HG03060 (cell line): Measurements from ENCODE around the gene SAC3D1.

Experiments
- ATAC-seq: cut with Tn5 transposase; IDR thresholded peaks from one replicate; pipeline ENCODE4 v1.9.1; 2021; ENCODE audit warnings: low read depth, moderate number of reproducible peaks; ENCODE audit not compliant: unreplicated experiment

Gene SAC3D1

DNA sequence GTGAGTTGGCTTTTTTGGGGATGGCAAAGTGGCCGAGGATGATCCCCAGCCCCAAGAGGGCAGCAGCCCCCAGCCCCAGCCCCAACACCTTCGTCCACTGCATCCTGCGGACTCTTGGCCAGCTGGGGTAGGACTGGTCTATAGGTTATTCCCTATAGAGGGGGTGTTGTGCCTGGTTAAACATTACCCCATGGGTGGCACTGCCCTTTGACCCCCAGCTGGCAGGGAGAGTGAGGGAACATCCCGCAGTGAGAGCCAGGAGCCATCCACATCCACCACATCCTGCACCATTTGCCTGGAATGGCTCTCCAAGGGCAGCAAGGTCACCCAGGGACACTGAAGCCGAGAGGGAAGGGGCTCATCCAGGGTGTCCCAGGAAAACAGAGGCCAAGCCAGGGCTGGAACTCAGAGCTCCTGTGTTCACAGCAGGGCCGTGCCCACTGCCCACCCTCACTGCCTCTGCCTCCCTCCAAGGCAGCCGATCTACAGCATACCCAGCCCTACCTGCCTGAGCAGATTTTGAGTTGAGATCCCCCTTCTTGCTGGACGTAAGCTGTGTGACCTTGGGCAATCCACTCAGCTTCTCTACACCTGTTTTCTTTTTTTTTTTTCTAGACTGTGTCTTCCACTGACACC is 17.5 kb downstream of the SAC3D1 start, which contains the start of gene NAALADL1:
Gene NAALADL1 (minus strand): TSS at position 135 of the 636 bp plus-strand sequence. CDS start 32 bp downstream, at position 103.
- no peak for ATAC-seq

- ATAC-seq = no peak
Observed at GRCh38 chr11:65059523-65059922, 18.5 kb downstream of the SAC3D1 start.

DNA sequence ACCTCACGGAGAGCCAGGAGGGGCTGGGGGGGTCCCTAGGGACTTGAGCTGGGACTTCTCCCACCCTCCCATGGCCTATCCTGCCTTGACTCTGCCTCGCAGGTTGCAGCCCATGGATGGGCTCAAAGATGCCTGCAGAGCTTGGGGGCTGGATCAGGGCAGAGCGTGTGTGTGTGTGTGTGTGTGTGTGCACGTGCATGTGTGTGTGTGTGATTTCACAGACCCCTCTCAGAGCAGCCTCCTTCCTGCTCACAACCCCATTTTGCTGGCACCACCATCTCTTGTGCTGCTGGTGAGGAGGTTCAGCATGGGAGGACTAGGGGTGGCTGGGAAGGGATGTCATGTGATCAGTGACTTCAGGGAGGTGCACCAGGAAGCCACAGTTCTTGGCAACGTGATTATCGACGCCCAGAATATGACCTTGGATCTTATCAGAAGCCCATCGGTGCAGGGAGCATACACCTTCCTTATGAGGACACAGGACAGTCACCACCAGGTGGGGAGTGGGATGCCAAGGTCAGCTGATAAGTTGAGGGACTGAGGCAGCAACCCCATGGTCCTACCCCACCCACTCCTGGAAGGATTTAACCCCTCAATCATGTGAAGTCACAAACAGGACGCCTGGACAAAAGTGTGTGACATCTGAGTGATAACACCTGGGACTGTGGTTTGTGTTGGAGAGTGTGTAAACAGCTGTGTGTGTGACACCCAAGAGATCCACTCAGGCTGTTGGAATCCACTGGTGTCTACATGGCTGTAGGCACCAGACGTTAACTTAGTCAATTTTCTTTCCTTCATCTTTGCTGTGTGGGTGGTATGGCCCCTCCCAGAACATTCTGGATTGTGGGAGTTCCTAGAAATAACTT is 19.2 kb downstream of the SAC3D1 start:
- ATAC-seq = no peak

GRCh38 chr11:65060913-65061408 is 20.0 kb downstream of the SAC3D1 start:
- ATAC-seq = no peak

- no peak for ATAC-seq
Observed at GRCh38 chr11:65063532-65063931, 22.5 kb downstream of the SAC3D1 start.

DNA sequence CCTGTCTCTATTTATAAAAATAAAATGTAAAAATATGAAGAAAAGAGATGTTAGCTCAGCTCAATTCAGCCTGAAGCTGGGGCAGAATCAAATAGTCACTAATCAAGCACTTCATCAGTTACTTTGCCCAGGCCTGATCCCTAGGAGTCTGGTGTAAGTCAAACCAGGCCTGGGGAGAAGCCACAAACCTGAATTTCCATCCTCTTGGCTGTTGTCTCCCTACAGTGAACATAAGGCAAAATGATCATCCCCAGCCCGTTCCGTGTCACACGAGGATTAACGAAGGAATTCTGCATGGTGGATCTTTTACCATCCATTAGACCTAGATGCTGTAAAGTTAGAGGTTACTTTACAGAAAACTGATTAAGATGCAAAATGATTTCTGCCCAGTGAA is 23.8 kb downstream of the SAC3D1 start:
- no peak for ATAC-seq

DNA sequence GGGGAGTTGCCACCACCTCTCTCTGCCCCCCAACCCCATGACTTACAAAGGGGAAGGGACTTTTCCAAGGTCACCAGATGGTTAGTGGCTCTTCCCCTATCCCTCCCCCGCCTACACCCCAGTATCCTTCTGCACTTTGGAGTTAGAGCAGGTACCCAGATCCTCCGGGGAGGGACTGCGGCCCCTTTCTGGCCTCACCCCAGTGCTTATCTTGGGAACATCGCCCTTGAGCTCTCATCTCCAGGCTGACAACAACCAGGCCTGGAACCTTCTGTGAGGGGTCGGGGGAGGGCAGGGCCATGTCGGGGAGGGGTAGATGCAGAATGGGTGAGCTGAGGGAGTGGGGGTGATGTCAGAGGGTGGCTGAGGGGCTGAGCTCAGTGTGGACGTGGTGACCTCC is 24.8 kb downstream of the SAC3D1 start:
- no peak for ATAC-seq

GRCh38 chr11:65066315-65066714 is 25.3 kb downstream of the SAC3D1 start:
- ATAC-seq = no peak

- ATAC-seq = no peak
Observed at GRCh38 chr11:65066805-65067291, 25.8 kb downstream of the SAC3D1 start.

DNA sequence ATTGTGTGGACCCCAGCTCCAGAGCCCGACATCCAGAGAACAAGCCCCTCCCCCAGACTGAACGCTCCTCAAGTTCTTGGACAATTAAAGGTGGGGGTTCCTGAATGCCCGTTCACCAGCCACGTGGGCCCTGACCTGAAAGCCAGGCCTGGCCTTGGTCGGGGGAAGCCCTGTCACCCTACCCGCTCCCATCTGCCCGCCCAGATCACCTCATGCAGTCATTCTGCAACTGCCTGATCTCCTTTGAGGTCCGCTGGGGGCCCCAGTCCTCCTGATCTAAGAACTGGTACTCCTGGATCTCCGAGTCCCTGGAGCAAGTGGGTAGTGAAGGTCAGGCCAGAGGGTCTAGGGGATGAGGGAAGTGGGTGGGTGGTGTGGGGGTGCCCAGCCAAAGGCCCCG is 26.4 kb downstream of the SAC3D1 start:
- ATAC-seq = no peak

GRCh38 chr11:65069217-65069616 is 28.2 kb downstream of the SAC3D1 start:
- ATAC-seq = no peak

- no peak for ATAC-seq
Observed at GRCh38 chr11:65071907-65072630, 31.1 kb downstream of the SAC3D1 start.

DNA sequence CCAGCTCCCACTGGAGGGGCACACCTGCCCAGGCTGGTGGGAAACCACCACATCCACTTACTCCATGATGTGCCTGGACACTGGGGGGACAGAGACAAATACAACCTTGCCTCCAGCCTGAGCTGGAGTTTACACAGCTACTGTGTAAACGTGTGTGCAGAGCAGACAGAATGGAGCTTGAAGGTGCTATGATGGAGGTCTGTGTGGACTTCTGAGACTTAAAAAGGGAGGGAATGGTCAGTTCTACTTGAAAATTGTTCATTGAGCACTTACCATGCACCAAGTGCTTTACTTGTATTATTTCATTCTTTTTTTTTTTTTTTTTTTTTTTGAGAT is 31.6 kb downstream of the SAC3D1 start:
- ATAC-seq = no peak

DNA sequence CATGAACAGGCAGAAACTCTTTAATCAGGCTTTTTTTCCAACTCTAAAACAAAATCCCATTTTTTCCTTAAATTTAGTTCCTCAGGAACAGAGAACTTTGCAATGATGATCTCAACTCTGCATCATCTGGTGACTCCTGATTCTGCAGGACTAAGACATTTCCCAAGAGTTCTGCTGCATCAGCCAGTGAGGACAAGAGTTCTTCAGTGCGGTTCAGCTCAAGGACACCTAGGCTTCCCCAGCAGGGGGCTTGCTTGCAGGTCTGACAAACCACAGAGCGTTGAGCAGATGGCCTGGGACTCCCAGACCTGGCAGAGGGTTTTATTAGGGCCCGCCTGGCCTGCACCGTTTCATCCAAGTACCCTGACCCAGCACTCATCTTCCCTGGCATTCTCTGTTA is 36.4 kb downstream of the SAC3D1 start:
- no peak for ATAC-seq

GRCh38 chr11:65078151-65078550 is 37.1 kb downstream of the SAC3D1 start:
- ATAC-seq = no peak

DNA sequence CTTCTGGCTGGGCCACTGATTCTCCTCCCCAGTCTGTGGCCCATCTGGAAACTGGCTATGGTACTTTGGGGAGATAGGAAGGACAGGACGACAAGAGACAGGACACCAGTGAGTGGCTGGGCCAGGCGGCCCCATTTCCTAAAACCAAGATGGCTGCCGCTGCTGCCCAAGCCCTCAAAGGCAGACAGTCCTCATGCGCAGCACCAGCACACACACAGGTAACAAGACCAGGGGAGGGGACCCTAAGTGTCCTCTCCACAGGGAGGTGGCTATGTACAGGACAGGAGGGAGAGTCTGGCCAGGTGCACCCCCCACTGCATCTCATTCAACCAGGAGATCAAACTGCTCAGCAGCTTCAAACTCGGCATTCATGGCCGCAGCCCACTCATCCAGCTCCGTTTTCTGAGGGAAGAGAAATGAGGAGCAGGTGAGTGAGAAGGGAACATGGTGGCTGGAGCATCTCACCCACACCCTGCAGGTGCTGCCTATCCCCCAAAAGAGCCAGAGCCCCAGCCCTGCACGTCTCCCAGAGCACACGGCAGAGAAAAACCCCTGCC is 37.9 kb downstream of the SAC3D1 start:
- no peak for ATAC-seq

- ATAC-seq = peak; percentile 25
Observed at GRCh38 chr11:65083134-65083833, 42.3 kb downstream of the SAC3D1 start.

GRCh38 chr11:65083834-65084597 is 43.0 kb downstream of the SAC3D1 start, which contains the start of the genes CDCA5 and ZFPL1:
TSS of gene CDCA5 (minus strand) at chr11:65084040. CDS start at chr11:65083978, 62 bp downstream.
TSS of gene ZFPL1 (plus strand) at chr11:65084222. CDS start at chr11:65084699, 477 bp downstream.
- peak; percentile 77 for ATAC-seq
